Left lung (tissue), 10 donors: ENCODE measurements around the gene CFAP43. TPM values are rescaled to one million over a fixed set of nuclear protein-coding genes. Genes with fewer than 3 reads are reported as not detected.

Experiments
- ATAC-seq: fragments of 200-7000 bp; cut with Tn5 transposase; one replicate; pipeline ENCODE4 v1.9.1; 2020; ENCODE audit warnings: moderate library complexity
- DNase-seq, 4 donors: peaks; one replicate each; pipeline ENCODE4 v3.0.0-alpha.2; 2013 to 2020
- H3K27ac ChIP-seq, 2 donors: fragments of 200-600 bp; sonication (generic) in 1 of 2; one replicate each; pipeline versions ENCODE4 v1.5.0 to v1.8.0; 2020 to 2021
- H3K27me3 ChIP-seq, 2 donors: fragments of 200-600 bp; sonication (generic) in 1 of 2; one replicate each; pipeline versions ENCODE4 v1.5.0 to v1.8.0; 2020 to 2021
- H3K36me3 ChIP-seq, 2 donors: fragments of 200-600 bp; sonication (generic) in 1 of 2; one replicate each; pipeline versions ENCODE4 v1.5.0 to v1.8.0; 2020 to 2021
- H3K4me1 ChIP-seq, 2 donors: fragments of 200-600 bp; one replicate each; pipeline ENCODE4 v1.8.0; 2021
- H3K4me3 ChIP-seq, 2 donors: fragments of 200-600 bp; sonication (generic) in 1 of 2; one replicate each; pipeline versions ENCODE4 v1.5.0 to v1.8.0; 2020 to 2021; ENCODE audit warnings: mild to moderate bottlenecking in 1 of 2
- H3K9me3 ChIP-seq, 2 donors: fragments of 200-600 bp; sonication (generic) in 1 of 2; one replicate each; pipeline versions ENCODE4 v1.5.0 to v1.8.0; 2020 to 2021
- CTCF ChIP-seq, 2 donors: fragments of 200-600 bp; sonication (generic) in 1 of 2; IDR thresholded peaks; one replicate each; pipeline versions ENCODE4 v1.5.0 to v1.8.0; 2021; ENCODE audit warnings: antibody characterized with exemption in 2 of 2
- intact Hi-C, 2 donors: fragments of 100-400 bp; cut with DNase I; formaldehyde crosslinking; loops; one replicate each; pipeline versions ENCODE4 v1.11.2 to v1.14.2; 2022
- polyA plus RNA-seq, 6 donors: library from polyadenylated mRNA; unstranded; fragments of 120-200 nt; gene quantifications; one replicate each; pipeline ENCODE4 v1.2.1, GENCODE V29; 2013; ENCODE audit not compliant: insufficient read length in 6 of 6
- total RNA-seq, 2 donors: library from RNA; stranded (reverse); fragmentation: NEBNext Ultra II Directional; extraction: Animal tissue kit (Norgen Biotek cat#: 25700); gene quantifications; one replicate each; pipeline ENCODE4 v1.2.1, GENCODE V29; 2021
- donor health status: DM: no; HTN: yes; CAD: no.
- donor health status: DM: no; HTN: no; CAD: no.

CFAP43 gene
- total and polyA plus RNA-seq, 8 donors = 0.70 to 24.5 (median 11.9) TPM

DNA sequence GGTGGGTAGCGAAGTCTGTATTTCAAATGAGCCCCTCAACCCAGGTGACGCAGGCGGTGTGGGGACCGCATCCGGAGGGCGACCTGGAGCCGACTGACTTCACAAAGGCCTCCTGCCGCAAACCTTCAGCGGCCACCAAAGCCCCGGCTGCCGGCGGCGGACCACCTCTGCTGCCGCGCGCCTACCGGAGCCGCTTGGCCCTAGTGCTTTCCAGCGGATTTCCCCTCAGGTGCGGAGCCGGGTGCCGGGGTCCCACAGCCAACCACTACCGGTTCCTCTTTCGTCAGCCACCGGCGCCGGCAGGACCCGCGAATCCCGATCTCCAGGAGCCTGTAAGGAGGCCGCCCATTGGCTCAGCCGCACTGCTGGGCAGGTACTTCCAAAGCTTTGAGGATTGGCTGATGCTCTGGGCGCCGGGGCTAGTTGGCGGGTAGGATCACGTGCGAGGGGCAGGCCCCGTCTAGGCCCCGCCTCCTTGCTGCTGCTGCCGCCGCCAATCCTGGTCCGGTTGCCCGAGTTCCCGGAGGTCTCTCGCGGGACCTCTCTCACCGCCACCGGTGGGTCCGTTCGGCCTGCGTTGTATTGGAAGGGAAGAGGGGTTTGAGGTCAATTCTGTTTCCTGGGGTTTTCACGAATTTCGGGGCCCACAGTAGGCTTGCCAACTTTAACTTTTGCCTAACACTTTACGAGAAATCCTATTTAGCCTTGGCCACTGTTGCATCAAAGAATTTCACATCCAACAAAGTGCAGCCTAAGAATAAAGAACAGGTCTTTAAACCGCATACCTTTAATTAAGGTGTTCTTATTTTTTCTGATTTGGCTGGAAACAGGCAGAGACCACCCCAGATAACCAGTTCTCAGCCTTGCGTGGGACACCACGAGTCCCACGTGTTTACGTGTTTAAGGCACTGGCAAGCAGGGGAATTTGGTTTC lies 36.8 kb upstream of the CFAP43 start, which contains the start of gene GSTO2:
Gene GSTO2 (plus strand): TSS at position 472 of the 933 bp plus-strand sequence. CDS start 5,732 bp downstream, outside the sequence.
- Histone ChIP-seq H3K27ac (peak within 1 kb of the TSS; percentile 72 to 91), H3K36me3 (peaks cover 0 to 44% of the 10 kb centered on the region in 2 donors), H3K9me3 (no peaks in the 10 kb centered on the region), H3K27me3 (no peaks in the 10 kb centered on the region), H3K4me1 (peaks cover 0 to 40% of the 10 kb centered on the region in 2 donors), H3K4me3 (peak within 1 kb of the TSS; percentile 78 to 85)
- peak; percentile 93 to 100 (median 98) for DNase-seq
- intact Hi-C loops = no loop called here
- no peak for TF ChIP-seq CTCF (IDR thresholded peaks at IDR 0.05)
- ATAC-seq = peak; percentile 100

GRCh38 chr10:104268405-104268712 lies 36.2 kb upstream of the CFAP43 start:
- DNase-seq (no peak), ATAC-seq (peak; percentile 1)
- H3K4me1 ChIP-seq = peaks cover 0 to 46% of the 10 kb centered on the region in 2 donors
- H3K27ac ChIP-seq = peak overlapping the region; percentile 72 to 91
- intact Hi-C loops = no loop called here
- peak overlapping the region; percentile 78 to 85 for H3K4me3 ChIP-seq
- no peak for TF ChIP-seq CTCF (IDR thresholded peaks at IDR 0.05)
- no peaks in the 10 kb centered on the region for H3K27me3 ChIP-seq
- no peaks in the 10 kb centered on the region for H3K9me3 ChIP-seq
- peaks cover 0 to 50% of the 10 kb centered on the region in 2 donors for H3K36me3 ChIP-seq

DNA sequence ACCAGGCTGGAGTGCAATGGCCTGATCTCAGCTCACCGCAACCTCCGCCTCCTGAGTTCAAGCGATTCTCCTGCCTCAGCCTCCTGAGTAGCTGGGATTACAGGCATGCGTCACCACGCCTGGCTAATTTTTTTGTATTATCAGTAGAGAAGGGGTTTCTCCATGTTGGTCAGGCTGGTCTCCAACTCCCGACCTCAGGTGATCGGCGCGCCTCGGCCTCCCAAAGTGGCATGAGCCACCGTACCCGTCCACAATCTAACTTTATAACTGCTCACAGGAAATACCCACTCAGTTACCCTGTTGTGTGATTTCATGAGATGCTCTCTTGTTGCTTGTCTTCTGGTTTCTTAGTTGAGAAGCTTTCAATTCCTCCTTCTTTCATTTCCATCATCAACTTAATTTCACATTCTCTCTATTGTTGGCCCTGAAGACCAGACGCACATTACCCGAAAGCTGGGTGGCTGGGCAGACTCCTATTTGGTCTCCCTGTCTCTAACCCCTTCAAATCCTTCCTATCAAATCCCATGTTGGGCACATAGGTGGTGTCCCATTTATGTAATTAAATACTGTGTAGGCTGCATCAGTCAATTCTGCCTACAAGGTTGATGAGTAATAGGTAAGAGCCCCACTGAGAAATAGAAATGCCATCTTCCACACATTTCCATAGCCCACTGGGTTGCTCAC lies 35.7 kb upstream of the CFAP43 start:
- TF ChIP-seq CTCF (IDR thresholded peaks at IDR 0.05) = no peak
- Histone ChIP-seq H3K9me3 (no peaks in the 10 kb centered on the region), H3K36me3 (peaks cover 0 to 55% of the 10 kb centered on the region in 2 donors), H3K27me3 (no peaks in the 10 kb centered on the region), H3K27ac (peak overlapping the region in 1 of 2 donors; percentile 91), H3K4me3 (peak overlapping the region; percentile 78 to 85), H3K4me1 (peaks cover 0 to 46% of the 10 kb centered on the region in 2 donors)
- DNase-seq (no peak), ATAC-seq (no peak)
- intact Hi-C loops = no loop called here

DNA sequence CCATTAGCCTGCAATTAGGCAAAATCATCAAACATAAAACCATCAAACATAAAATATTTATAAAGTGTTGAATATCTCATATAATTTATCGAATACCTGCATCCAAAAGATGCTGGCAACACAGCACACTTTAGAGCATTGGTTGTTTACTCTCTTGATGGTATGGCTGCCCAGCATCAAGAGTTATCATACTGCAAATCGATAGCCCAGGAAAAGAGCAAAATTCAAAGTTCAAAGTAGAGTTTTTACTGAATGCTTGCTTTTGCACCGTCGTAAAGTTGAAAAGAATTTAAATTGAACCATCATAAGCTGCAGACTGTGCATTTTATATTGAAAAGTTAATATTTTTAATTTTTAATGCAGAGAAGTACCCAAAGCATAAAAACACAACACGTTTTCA lies 32.6 kb upstream of the CFAP43 start:
- Histone ChIP-seq H3K9me3 (no peaks in the 10 kb centered on the region), H3K36me3 (peaks cover 0 to 84% of the 10 kb centered on the region in 2 donors), H3K4me3 (no peak overlapping the region), H3K27me3 (no peaks in the 10 kb centered on the region), H3K27ac (no peak overlapping the region), H3K4me1 (peaks cover 0 to 76% of the 10 kb centered on the region in 2 donors)
- ATAC-seq (no peak), DNase-seq (no peak)
- intact Hi-C loops = no loop called here
- no peak for TF ChIP-seq CTCF (IDR thresholded peaks at IDR 0.05)

DNA sequence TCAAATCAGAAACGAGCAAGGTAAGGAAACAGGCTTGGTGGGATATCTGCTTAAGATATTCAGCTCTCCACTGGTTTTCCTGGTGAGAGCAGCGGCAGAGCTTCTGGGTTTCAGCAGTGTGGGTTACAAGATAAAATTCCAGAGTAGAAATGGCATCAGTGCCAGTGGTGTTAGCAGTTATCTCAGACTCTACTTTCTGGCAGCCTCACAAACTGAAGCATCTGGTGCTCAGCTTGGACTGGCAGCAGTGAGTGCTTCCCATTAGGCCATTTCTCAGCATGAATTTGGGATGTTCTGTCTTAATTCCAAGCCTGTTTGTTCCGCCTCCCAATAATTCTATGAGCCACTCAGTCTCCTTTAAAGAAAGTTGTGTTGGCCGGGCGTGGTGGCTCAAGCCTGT lies 29.9 kb upstream of the CFAP43 start:
- H3K4me3 ChIP-seq = no peak overlapping the region
- H3K36me3 ChIP-seq = peaks cover 0 to 96% of the 10 kb centered on the region in 2 donors
- no peak for TF ChIP-seq CTCF (IDR thresholded peaks at IDR 0.05)
- DNase-seq (no peak), ATAC-seq (no peak)
- intact Hi-C loops = no loop called here
- peaks cover 3 to 89% of the 10 kb centered on the region in 2 donors for H3K4me1 ChIP-seq
- no peaks in the 10 kb centered on the region for H3K27me3 ChIP-seq
- H3K9me3 ChIP-seq = no peaks in the 10 kb centered on the region
- H3K27ac ChIP-seq = peak overlapping the region in 1 of 2 donors; percentile 13
